Measurements from ENCODE around the gene TIMM44. TPM values are rescaled to one million over a fixed set of nuclear protein-coding genes. Genes with fewer than 3 reads are reported as not detected.

Gene TIMM44
- total RNA-seq, 4 donors from 2014 or later, result 61.6 to 111 (median 98.5) TPM

DNA sequence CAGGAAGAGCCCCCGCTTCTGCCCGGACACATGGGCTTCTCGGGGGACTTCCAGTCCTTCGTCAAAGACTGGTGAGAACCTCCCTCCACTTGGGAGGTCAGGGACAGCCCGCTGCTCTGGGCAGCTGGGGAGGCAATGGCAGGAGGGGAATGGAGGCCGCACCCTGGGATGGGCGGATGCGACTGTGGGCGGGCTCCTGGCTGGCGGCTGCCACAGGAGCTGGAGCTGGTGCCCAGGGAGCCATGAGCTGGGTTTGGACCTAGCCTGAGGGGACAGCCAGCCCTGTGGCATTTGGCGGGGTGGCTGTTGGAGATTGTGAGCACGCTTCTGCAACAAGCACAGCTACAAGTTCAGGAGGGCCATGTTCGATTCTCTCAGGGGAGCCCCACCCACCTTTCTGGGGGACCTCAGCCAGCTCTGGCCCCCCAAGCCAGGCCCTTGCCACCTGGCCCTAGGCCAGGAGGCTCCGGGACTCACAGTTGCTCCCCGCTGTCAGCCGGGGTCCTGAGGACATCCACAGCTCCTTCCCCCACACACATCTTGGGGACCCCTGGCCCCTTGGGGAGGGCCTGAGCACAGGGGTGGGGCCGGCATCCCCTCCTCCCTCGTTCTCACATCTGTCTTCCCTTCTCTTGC is 31.8 kb downstream of the TIMM44 start:
- 87% methylated on average over 12 of the region's 18 CpGs for whole genome bisulfite sequencing
- intact Hi-C loops (cut with DNase I), result no loop called here
- Histone ChIP-seq H3K36me3 (peaks cover 37 to 70% (median 53%) of the 10 kb centered on the region in 4 donors), H3K27me3 (peaks cover 6 to 27% (median 13%) of the 10 kb centered on the region in 4 donors), H3K27ac (replicated peaks in 1 of 4) (no peak overlapping the region), H3K9me3 (no peaks in the 10 kb centered on the region), H3K4me3 (no peak overlapping the region), H3K4me1 (peaks cover 19 to 44% (median 31%) of the 10 kb centered on the region in 4 donors)
- TF ChIP-seq, protein P1, sequence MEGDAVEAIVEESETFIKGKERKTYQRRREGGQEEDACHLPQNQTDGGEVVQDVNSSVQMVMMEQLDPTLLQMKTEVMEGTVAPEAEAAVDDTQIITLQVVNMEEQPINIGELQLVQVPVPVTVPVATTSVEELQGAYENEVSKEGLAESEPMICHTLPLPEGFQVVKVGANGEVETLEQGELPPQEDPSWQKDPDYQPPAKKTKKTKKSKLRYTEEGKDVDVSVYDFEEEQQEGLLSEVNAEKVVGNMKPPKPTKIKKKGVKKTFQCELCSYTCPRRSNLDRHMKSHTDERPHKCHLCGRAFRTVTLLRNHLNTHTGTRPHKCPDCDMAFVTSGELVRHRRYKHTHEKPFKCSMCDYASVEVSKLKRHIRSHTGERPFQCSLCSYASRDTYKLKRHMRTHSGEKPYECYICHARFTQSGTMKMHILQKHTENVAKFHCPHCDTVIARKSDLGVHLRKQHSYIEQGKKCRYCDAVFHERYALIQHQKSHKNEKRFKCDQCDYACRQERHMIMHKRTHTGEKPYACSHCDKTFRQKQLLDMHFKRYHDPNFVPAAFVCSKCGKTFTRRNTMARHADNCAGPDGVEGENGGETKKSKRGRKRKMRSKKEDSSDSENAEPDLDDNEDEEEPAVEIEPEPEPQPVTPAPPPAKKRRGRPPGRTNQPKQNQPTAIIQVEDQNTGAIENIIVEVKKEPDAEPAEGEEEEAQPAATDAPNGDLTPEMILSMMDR (IDR thresholded peaks at IDR 0.05), result no peak
- TF ChIP-seq POLR2A (IDR thresholded peaks at IDR 0.05; ENCODE audit: low read depth) (no peak), EP300 (IDR thresholded peaks at IDR 0.05) (no peak), POLR2AphosphoS5 (IDR thresholded peaks at IDR 0.05) (no peak)
- DNase-seq (ENCODE audit: extremely low spot score), result no peak

DNA sequence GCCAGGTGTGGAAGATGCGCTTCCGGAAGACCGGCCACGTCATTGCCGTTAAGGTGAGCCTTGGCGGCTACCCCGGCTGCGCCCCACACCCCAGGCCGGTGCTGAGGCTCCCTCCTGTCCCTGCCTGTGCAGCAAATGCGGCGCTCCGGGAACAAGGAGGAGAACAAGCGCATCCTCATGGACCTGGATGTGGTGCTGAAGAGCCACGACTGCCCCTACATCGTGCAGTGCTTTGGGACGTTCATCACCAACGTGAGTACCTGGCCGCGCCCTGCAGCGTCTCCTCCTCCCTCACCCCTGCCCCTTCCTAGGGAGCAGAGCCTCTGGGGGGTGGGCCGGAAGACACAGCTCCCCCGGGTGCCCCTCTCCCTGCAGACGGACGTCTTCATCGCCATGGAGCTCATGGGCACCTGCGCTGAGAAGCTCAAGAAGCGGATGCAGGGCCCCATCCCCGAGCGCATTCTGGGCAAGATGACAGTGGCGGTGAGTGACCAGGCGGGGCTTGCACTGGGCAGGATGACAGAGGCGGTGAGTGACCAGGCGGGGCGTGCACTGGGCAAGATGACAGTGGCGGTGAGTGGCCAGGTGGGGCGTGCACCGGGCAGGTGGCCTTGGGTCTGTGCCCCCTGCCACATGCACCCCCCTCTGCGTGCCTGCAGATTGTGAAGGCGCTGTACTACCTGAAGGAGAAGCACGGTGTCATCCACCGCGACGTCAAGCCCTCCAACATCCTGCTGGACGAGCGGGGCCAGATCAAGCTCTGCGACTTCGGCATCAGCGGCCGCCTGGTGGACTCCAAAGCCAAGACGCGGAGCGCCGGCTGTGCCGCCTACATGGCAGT is 32.9 kb downstream of the TIMM44 start:
- peaks cover 45 to 81% (median 63%) of the 10 kb centered on the region in 4 donors for H3K36me3 ChIP-seq
- no peak overlapping the region for H3K27ac ChIP-seq (replicated peaks in 1 of 4)
- peaks cover 0 to 16% (median 3%) of the 10 kb centered on the region in 4 donors for H3K27me3 ChIP-seq
- intact Hi-C loops (cut with DNase I), result no loop called here
- 93% methylated on average over 50 of the region's 54 CpGs for WGBS
- TF ChIP-seq POLR2AphosphoS5 (IDR thresholded peaks at IDR 0.05) (no peak), POLR2A (IDR thresholded peaks at IDR 0.05; ENCODE audit: low read depth) (no peak), EP300 (IDR thresholded peaks at IDR 0.05) (no peak)
- TF ChIP-seq, protein P1 (IDR thresholded peaks at IDR 0.05), result no peak
- H3K9me3 ChIP-seq, result no peaks in the 10 kb centered on the region
- no peak overlapping the region for H3K4me3 ChIP-seq
- DNase-seq (ENCODE audit: extremely low spot score), result no peak
- peaks cover 19 to 44% (median 31%) of the 10 kb centered on the region in 4 donors for H3K4me1 ChIP-seq

DNA sequence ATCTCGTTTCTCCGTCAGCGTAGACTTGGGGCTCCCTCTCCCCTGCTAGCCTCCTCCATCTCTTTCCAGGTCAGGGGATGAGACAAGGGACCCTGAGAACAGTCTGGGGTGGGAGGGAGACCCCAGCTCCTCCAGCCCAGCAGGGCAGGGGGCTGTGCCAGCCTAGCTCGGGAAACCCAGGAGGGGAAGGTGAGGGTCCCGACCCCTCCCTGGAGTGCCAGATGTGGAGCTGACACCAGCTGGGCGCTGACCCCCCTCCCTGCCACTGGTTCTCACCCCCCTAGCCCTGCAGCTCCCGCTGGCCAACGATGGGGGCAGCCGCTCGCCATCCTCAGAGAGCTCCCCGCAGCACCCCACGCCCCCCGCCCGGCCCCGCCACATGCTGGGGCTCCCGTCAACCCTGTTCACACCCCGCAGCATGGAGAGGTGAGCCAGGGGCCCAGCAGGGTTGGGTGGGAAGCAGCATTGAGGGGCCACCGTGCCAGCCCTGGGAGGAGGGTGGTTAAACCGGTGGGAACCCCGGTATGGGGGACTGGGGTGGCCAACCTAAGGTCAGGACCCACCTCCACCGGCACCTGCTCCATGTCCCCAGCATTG is 33.9 kb downstream of the TIMM44 start:
- H3K27ac ChIP-seq (replicated peaks in 1 of 4), result no peak overlapping the region
- intact Hi-C loops (cut with DNase I), result no loop called here
- no peak for DNase-seq (ENCODE audit: extremely low spot score)
- peaks cover 29 to 48% (median 39%) of the 10 kb centered on the region in 4 donors for H3K4me1 ChIP-seq
- H3K27me3 ChIP-seq, result peaks cover 0 to 6% (median 0%) of the 10 kb centered on the region in 4 donors
- peaks cover 49 to 81% (median 67%) of the 10 kb centered on the region in 4 donors for H3K36me3 ChIP-seq
- H3K4me3 ChIP-seq, result no peak overlapping the region
- TF ChIP-seq POLR2AphosphoS5 (IDR thresholded peaks at IDR 0.05) (no peak), EP300 (IDR thresholded peaks at IDR 0.05) (no peak), POLR2A (IDR thresholded peaks at IDR 0.05; ENCODE audit: low read depth) (no peak)
- TF ChIP-seq, protein P1 (IDR thresholded peaks at IDR 0.05), result no peak
- WGBS, result 96% methylated on average over 8 of the region's 21 CpGs
- H3K9me3 ChIP-seq, result no peaks in the 10 kb centered on the region

DNA sequence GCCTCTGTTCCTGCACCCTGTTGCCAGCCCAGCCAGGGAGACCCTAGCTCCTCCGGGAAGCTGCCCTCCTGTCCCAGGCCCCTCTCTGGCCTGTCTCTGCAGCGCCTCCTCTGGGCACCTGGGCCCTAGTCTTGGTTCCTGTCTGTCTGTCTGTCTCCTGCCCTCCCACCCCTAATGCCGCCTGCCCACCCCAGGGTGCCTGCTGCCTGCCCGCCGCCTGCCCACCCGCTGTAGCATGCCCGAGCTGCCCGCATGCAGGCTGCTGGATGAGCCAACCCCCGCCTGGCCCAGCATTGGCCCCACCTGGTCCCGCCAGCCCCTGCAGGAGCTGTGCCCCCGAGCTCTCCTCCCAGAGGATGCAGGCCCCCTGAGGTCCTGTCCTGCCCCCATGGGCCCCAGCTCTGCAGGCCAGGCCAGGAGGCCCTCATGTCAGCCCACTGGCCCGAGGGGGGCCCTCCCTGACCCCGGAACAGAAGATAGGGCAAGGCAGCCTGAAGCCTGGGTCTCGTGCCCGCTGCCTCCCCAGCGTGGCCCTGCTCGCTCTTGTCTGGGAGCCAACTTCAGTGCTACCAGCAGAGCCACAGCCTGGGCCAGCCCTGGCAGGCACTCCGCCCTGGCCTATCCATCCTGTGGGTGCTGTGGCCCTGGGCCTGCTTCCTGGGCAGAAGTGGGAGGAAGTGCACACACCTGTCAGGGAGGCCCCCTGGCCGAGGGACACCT is 34.6 kb downstream of the TIMM44 start:
- Histone ChIP-seq H3K36me3 (peaks cover 49 to 81% (median 67%) of the 10 kb centered on the region in 4 donors), H3K27me3 (no peaks in the 10 kb centered on the region), H3K9me3 (no peaks in the 10 kb centered on the region), H3K4me3 (no peak overlapping the region), H3K4me1 (peaks cover 31 to 54% (median 42%) of the 10 kb centered on the region in 4 donors), H3K27ac (replicated peaks in 1 of 4) (no peak overlapping the region)
- intact Hi-C loops (cut with DNase I), result no loop called here
- WGBS, result 97% methylated on average over 7 of the region's 19 CpGs
- DNase-seq (ENCODE audit: extremely low spot score), result no peak
- TF ChIP-seq, protein P1 (IDR thresholded peaks at IDR 0.05), result no peak
- TF ChIP-seq EP300 (IDR thresholded peaks at IDR 0.05) (no peak), POLR2A (IDR thresholded peaks at IDR 0.05; ENCODE audit: low read depth) (no peak), POLR2AphosphoS5 (IDR thresholded peaks at IDR 0.05) (no peak)

Measured in esophagus muscularis mucosa (tissue), 4 donors.